B cell (primary cell): ENCODE measurements around the gene ARMS2. TPM values are rescaled to one million over a fixed set of nuclear protein-coding genes. Genes with fewer than 3 reads are reported as not detected.

Experiments used
- ATAC-seq: fragments of 200-7000 bp; cut with Tn5 transposase; one replicate; pipeline ENCODE4 v1.10.0; 2021; ENCODE audit warnings: low read depth, mild to moderate bottlenecking, moderate number of reproducible peaks, moderate library complexity
- CTCF ChIA-PET: fragments of 350-600 bp; sonication (Branson Sonifier 250); formaldehyde crosslinking; loops from one replicate; lab custom pipeline; 2021; ENCODE audit warnings: antibody characterized with exemption, inconsistent platforms; lab: Charles Lee
- POLR2A ChIA-PET: fragments of 350-600 bp; sonication (Branson Sonifier 250); formaldehyde crosslinking; loops from one replicate; lab custom pipeline; 2021; ENCODE audit warnings: antibody characterized with exemption; lab: Charles Lee
- DNase-seq: peaks from one replicate; pipeline ENCODE4 v3.0.0; 2013
- H2AFZ ChIP-seq: 2 replicates; pipeline ENCODE4 v1.6.1; 2012; ENCODE audit warnings: mild to moderate bottlenecking, low read depth, low read length; ENCODE audit not compliant: insufficient read depth, poor library complexity, severe bottlenecking
- H3K27ac ChIP-seq, 2 donors: 1 replicate in 1 of 2; 2 replicates in 1 of 2; pipeline ENCODE4 v1.5.1; 2012 to 2013; ENCODE audit warnings: low read length in 2 of 2, mild to moderate bottlenecking in 2 of 2, moderate library complexity in 1 of 2
- H3K27me3 ChIP-seq, 4 experiments: fragments of 200-600 bp in 1 of 4; sonication (generic) in 1 of 4; replicated peaks in 1 of 4; 1 replicate in 2 of 4; 2 replicates in 2 of 4; pipeline versions ENCODE4 v1.6.1 to v1.7.0; 2013 to 2016; ENCODE audit warnings: low read length in 3 of 4, mild to moderate bottlenecking in 2 of 4, mixed read lengths in 1 of 4, moderate library complexity in 1 of 4; ENCODE audit not compliant: insufficient read depth in 4 of 4, control insufficient read depth in 3 of 4; ENCODE audit errors: control extremely low read depth in 1 of 4
- H3K36me3 ChIP-seq, 2 experiments: replicated peaks in 1 of 2; 1 replicate in 1 of 2; 2 replicates in 1 of 2; pipeline versions ENCODE4 v1.6.1 to v1.7.1; 2013; ENCODE audit warnings: low read length in 1 of 2; ENCODE audit not compliant: insufficient read depth in 2 of 2, control insufficient read depth in 1 of 2; ENCODE audit errors: control extremely low read depth in 1 of 2, extremely low read depth in 1 of 2
- H3K4me1 ChIP-seq, 2 donors: fragments of 200-600 bp in 1 of 2; sonication (generic) in 1 of 2; 1 replicate in 1 of 2; 2 replicates in 1 of 2; pipeline versions ENCODE4 v1.5.1 to v1.6.1; 2013 to 2017; ENCODE audit warnings: low read length in 2 of 2; ENCODE audit not compliant: control insufficient read depth in 2 of 2, insufficient read depth in 2 of 2
- H3K4me2 ChIP-seq: replicated peaks from 2 replicates; pipeline ENCODE3; 2012; ENCODE audit warnings: mild to moderate bottlenecking, low read depth, low read length; ENCODE audit not compliant: poor library complexity, severe bottlenecking
- H3K4me3 ChIP-seq, 5 experiments: fragments of 200-600 bp in 1 of 5; sonication (generic) in 1 of 5; 1 replicate in 3 of 5; 2 replicates in 2 of 5; pipeline versions ENCODE4 v1.5.1 to v1.7.0; 2011 to 2016; ENCODE audit warnings: low read length in 4 of 5, mild to moderate bottlenecking in 4 of 5, low read depth in 2 of 5, control low read depth in 1 of 5, moderate library complexity in 1 of 5; ENCODE audit not compliant: insufficient read depth in 1 of 5; ENCODE audit errors: control extremely low read depth in 1 of 5, extremely low read depth in 1 of 5
- H3K79me2 ChIP-seq: fragments of 200-600 bp; sonication (generic); one replicate; pipeline ENCODE4 v1.6.0; 2016; ENCODE audit warnings: low read length; ENCODE audit not compliant: control insufficient read depth, insufficient read depth
- H3K9ac ChIP-seq: fragments of 200-600 bp; sonication (generic); 2 replicates; pipeline ENCODE4 v1.6.1; 2017; ENCODE audit warnings: mild to moderate bottlenecking, low read length, moderate library complexity
- H3K9me3 ChIP-seq, 3 donors: one replicate each; pipeline versions ENCODE4 v1.6.1 to v1.7.1; 2013; ENCODE audit warnings: low read length in 2 of 3; ENCODE audit not compliant: control insufficient read depth in 2 of 3, insufficient read depth in 1 of 3; ENCODE audit errors: control extremely low read depth in 1 of 3
- H4K20me1 ChIP-seq: 2 replicates; pipeline ENCODE4 v1.6.0; 2012; ENCODE audit warnings: mild to moderate bottlenecking, low read length; ENCODE audit not compliant: insufficient read depth, control insufficient read depth, poor library complexity, severe bottlenecking
- H3K27ac Mint-ChIP-seq: one replicate; pipeline ENCODE4 v1.8.0; 2021; ENCODE audit warnings: mixed read lengths
- H3K27me3 Mint-ChIP-seq: one replicate; pipeline ENCODE4 v1.8.0; 2021; ENCODE audit warnings: mixed read lengths
- H3K4me1 Mint-ChIP-seq: one replicate; pipeline ENCODE4 v1.8.0; 2021; ENCODE audit warnings: mixed read lengths
- H3K4me3 Mint-ChIP-seq: one replicate; pipeline ENCODE4 v1.8.0; 2021; ENCODE audit warnings: mixed read lengths
- H3K9me3 Mint-ChIP-seq: one replicate; pipeline ENCODE4 v1.8.0; 2022; ENCODE audit warnings: mixed read lengths; ENCODE audit not compliant: insufficient read depth
- EZH2 ChIP-seq: IDR thresholded peaks from 2 replicates; pipeline ENCODE4 v1.6.1; 2012; ENCODE audit warnings: borderline replicate concordance, low read depth, mild to moderate bottlenecking, moderate library complexity, low read length; ENCODE audit not compliant: insufficient read depth, poor library complexity, severe bottlenecking
- WGBS: methylation state at CpG from one replicate; pipeline ENCODE4 v1.1.5; 2013; ENCODE audit warnings: missing lambda C conversion rate; ENCODE audit not compliant: insufficient coverage; 5-methylcytosine and 5-hydroxymethylcytosine counted together
- intact Hi-C: fragments of 100-400 bp; cut with micrococcal nuclease; formaldehyde crosslinking; loops from one replicate; pipeline ENCODE4 v1.10.0; 2022
- polyA plus RNA-seq: library from polyadenylated mRNA; depleted of rRNA; stranded (reverse); fragments of >200 nt; gene quantifications from 2 replicates; pipeline ENCODE4 v1.2.3, GENCODE V29; 2012
- total RNA-seq, 2 donors: library from RNA; stranded (reverse); fragments of 120-200 nt in 1 of 2; gene quantifications; 1 replicate in 1 of 2; 2 replicates in 1 of 2; pipeline versions ENCODE4 v1.2.3 to v1.2.4, GENCODE V29; 2013 to 2022
- TF ChIP-seq, protein P1 (sequence below): fragments of 200-600 bp; IDR thresholded peaks from one replicate; pipeline ENCODE4 v1.8.0; 2022; ENCODE audit warnings: antibody characterized with exemption, mild to moderate bottlenecking

The ARMS2 gene
- total and polyA plus RNA-seq, 2 donors (not counting 1 experiment from before 2014, with no cell fraction given) = not detected

DNA sequence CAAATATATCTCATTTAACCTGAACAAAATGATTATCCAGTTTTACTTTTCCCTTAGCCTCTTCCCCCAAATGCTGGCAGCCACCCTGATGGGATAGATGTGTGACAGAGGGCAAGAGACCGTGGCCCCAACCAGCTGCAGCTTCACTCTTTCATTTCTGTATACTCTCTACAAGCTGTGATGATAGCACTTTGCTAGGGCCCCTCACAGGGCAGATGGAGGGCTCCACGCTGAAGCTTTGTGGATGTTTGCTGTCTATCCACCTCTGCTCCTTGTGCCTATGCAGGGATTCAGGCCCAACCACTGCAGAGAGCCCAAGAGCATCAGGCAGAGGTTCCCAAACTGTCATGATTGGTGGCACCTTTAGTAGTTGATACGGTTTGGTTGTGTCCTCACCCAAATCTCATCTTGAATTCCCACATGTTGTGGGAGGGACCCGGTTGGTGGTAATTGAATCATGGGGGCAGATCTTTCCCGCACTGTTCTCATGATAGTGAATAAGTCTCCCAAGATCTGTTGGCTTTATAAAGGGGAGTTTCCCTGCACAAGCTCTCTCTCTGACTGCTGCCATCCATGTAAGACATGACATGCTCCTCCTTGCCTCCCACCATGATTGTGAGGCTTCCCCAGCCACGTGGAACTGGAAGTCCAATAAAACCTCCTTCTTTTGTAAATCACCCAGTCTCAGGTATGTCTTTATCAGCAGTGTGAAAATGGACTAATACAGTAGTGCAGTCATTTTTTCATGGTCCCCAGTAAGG, 27.0 kb downstream of the ARMS2 start:
- no peak overlapping the region for H3K4me3 Mint-ChIP-seq
- peaks cover 21% of the 10 kb centered on the region for H3K27me3 Mint-ChIP-seq
- CTCF ChIA-PET = no interaction called here

More for the DNA sequence above, 27.0 kb downstream of the ARMS2 start:
- no peak overlapping the region for H3K27ac Mint-ChIP-seq
- Histone ChIP-seq H3K27me3 (peaks cover 0 to 2% (median 0%) of the 10 kb centered on the region in 4 experiments), H3K9ac (no peak overlapping the region), H3K4me2 (no peak overlapping the region), H3K9me3 (peaks cover 0 to 10% (median 0%) of the 10 kb centered on the region in 3 donors), H3K4me1 (no peaks in the 10 kb centered on the region), H3K79me2 (no peaks in the 10 kb centered on the region), H3K27ac (no peak overlapping the region), H2AFZ (no peak overlapping the region), H3K4me3 (no peak overlapping the region), H4K20me1 (no peaks in the 10 kb centered on the region), H3K36me3 (no peaks in the 10 kb centered on the region)
- TF ChIP-seq, protein P1, sequence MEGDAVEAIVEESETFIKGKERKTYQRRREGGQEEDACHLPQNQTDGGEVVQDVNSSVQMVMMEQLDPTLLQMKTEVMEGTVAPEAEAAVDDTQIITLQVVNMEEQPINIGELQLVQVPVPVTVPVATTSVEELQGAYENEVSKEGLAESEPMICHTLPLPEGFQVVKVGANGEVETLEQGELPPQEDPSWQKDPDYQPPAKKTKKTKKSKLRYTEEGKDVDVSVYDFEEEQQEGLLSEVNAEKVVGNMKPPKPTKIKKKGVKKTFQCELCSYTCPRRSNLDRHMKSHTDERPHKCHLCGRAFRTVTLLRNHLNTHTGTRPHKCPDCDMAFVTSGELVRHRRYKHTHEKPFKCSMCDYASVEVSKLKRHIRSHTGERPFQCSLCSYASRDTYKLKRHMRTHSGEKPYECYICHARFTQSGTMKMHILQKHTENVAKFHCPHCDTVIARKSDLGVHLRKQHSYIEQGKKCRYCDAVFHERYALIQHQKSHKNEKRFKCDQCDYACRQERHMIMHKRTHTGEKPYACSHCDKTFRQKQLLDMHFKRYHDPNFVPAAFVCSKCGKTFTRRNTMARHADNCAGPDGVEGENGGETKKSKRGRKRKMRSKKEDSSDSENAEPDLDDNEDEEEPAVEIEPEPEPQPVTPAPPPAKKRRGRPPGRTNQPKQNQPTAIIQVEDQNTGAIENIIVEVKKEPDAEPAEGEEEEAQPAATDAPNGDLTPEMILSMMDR = no peak
- no peak for TF ChIP-seq EZH2
- H3K9me3 Mint-ChIP-seq = peaks cover 3% of the 10 kb centered on the region
- WGBS = 100% methylated on average over 1 of the region's 6 CpGs
- ATAC-seq (no peak), DNase-seq (no peak)
- no peaks in the 10 kb centered on the region for H3K4me1 Mint-ChIP-seq
- POLR2A ChIA-PET = no interaction called here
- intact Hi-C loops = no loop called here
